ENCODE measurements around the gene COL11A2. TPM values are rescaled to one million over a fixed set of nuclear protein-coding genes. Genes with fewer than 3 reads are reported as not detected.
"Not testable (repeated sequence)": the region's sequence is repeated elsewhere in the genome, so short reads cannot be mapped to it uniquely, and the experiment has no call there.

Gene COL11A2
- total RNA-seq, 3 donors from 2014 or later, result 0.32 to 1.0 (median 0.98) TPM

- no peaks in the 10 kb centered on the region for H3K4me1 ChIP-seq
- no peak for DNase-seq (ENCODE audit: low spot score in 2 of 2)
Observed at GRCh38 chr6:33151050-33151449, 41.2 kb downstream of the COL11A2 start.

DNA sequence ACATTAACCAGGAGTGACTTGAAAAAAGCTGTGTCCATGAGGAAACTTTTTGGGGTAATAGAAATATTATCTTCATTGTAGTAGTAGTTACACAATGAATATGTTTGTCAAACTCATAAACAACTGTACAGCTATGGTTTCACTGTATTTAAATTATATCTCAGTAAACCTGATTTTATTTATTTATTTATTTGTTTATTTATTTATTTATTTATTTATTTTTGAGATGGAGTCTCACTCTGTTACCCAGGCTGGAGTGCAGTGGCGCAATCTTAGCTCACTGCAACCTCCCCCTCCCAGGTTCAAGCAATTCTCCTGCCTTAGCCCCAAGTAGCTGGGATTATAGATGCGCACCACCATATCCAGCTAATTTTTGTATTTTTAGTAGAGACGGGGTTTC lies 41.7 kb downstream of the COL11A2 start:
- intact Hi-C loops (cut with DNase I; ENCODE audit: low total_unique reads); H3K27me3 ChIP-seq; DNase-seq (ENCODE audit: low spot score in 2 of 2); H3K4me3 ChIP-seq; H3K9me3 ChIP-seq; H3K4me1 ChIP-seq; H3K27ac ChIP-seq; H3K36me3 ChIP-seq: not testable (repeated sequence)

More at GRCh38 chr6:33151050-33151449, 41.2 kb downstream of the COL11A2 start:
- H3K27ac ChIP-seq, result no peak overlapping the region
- peaks cover 0 to 5% of the 10 kb centered on the region in 2 donors for H3K27me3 ChIP-seq
- H3K4me3 ChIP-seq, result no peak overlapping the region
- H3K9me3 ChIP-seq, result peaks cover 6 to 9% of the 10 kb centered on the region in 2 donors
- TF ChIP-seq POLR2A (IDR thresholded peaks at IDR 0.05) (no peak), POLR2AphosphoS5 (IDR thresholded peaks at IDR 0.05) (no peak)
- TF ChIP-seq, protein P1, sequence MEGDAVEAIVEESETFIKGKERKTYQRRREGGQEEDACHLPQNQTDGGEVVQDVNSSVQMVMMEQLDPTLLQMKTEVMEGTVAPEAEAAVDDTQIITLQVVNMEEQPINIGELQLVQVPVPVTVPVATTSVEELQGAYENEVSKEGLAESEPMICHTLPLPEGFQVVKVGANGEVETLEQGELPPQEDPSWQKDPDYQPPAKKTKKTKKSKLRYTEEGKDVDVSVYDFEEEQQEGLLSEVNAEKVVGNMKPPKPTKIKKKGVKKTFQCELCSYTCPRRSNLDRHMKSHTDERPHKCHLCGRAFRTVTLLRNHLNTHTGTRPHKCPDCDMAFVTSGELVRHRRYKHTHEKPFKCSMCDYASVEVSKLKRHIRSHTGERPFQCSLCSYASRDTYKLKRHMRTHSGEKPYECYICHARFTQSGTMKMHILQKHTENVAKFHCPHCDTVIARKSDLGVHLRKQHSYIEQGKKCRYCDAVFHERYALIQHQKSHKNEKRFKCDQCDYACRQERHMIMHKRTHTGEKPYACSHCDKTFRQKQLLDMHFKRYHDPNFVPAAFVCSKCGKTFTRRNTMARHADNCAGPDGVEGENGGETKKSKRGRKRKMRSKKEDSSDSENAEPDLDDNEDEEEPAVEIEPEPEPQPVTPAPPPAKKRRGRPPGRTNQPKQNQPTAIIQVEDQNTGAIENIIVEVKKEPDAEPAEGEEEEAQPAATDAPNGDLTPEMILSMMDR (IDR thresholded peaks at IDR 0.05), result no peak
- intact Hi-C loops (cut with DNase I; ENCODE audit: low total_unique reads), result no loop called here
- no peaks in the 10 kb centered on the region for H3K36me3 ChIP-seq

GRCh38 chr6:33147807-33148666 lies 44.2 kb downstream of the COL11A2 start:
- H3K4me3 ChIP-seq, result no peak overlapping the region
- peaks cover 0 to 5% of the 10 kb centered on the region in 2 donors for H3K27me3 ChIP-seq
- TF ChIP-seq POLR2A (IDR thresholded peaks at IDR 0.05), result no peak
- TF ChIP-seq POLR2AphosphoS5 (IDR thresholded peaks at IDR 0.05), result no peak
- TF ChIP-seq, protein P1 (IDR thresholded peaks at IDR 0.05), result peak; percentile 59 to 81 (median 80)
- peaks cover 6 to 9% of the 10 kb centered on the region in 2 donors for H3K9me3 ChIP-seq
- DNase-seq (ENCODE audit: low spot score in 2 of 2), result no peak
- H3K36me3 ChIP-seq, result no peaks in the 10 kb centered on the region
- H3K27ac ChIP-seq, result no peak overlapping the region
- no peaks in the 10 kb centered on the region for H3K4me1 ChIP-seq
- intact Hi-C loops (cut with DNase I; ENCODE audit: low total_unique reads), result no loop called here

GRCh38 chr6:33144373-33144772 lies 47.9 kb downstream of the COL11A2 start:
- H3K27me3 ChIP-seq, result peaks cover 0 to 5% of the 10 kb centered on the region in 2 donors
- TF ChIP-seq, protein P1 (IDR thresholded peaks at IDR 0.05), result no peak
- TF ChIP-seq POLR2A (IDR thresholded peaks at IDR 0.05) (no peak), POLR2AphosphoS5 (IDR thresholded peaks at IDR 0.05) (no peak)
- no peak overlapping the region for H3K27ac ChIP-seq
- H3K4me3 ChIP-seq, result no peak overlapping the region
- intact Hi-C loops (cut with DNase I; ENCODE audit: low total_unique reads), result no loop called here
- DNase-seq (ENCODE audit: low spot score in 2 of 2), result no peak
- no peaks in the 10 kb centered on the region for H3K9me3 ChIP-seq
- no peaks in the 10 kb centered on the region for H3K36me3 ChIP-seq
- H3K4me1 ChIP-seq, result no peaks in the 10 kb centered on the region

DNA sequence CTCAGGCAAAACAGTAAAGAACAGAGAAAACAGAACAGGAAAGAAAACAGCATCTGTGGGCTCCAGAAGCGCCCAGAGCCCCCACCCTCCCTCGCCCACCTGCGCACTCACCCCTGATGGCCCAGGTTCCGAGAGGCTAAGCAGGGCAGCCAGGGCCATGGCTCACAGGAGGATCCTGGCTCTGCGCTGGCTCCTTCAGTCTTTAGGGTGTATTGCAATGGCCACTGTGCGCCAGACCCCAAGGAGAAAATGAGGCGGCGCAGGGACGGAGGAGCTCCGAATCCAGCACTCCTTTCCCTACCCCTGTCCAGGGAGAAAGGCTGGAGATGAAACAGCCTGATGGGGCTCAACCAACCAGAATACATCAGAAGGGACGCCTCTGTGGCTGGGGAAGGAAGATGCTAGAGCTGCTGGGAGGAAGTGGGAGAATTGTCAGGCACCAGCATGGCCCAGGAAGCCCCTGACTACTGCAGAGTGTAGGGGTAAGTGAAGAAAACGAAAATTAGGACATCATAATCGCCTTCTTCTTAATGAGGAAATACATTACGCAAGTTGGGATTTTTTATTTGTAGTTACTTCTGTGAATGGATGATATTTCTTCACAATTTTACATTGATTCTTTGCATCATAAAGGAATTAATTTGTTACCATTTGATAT lies 49.0 kb downstream of the COL11A2 start:
- intact Hi-C loops (cut with DNase I; ENCODE audit: low total_unique reads), result no loop called here
- Histone ChIP-seq H3K36me3 (no peaks in the 10 kb centered on the region), H3K9me3 (no peaks in the 10 kb centered on the region), H3K4me3 (no peak overlapping the region), H3K27ac (no peak overlapping the region), H3K4me1 (no peaks in the 10 kb centered on the region), H3K27me3 (no peaks in the 10 kb centered on the region)
- TF ChIP-seq POLR2AphosphoS5 (IDR thresholded peaks at IDR 0.05) (no peak), POLR2A (IDR thresholded peaks at IDR 0.05) (no peak)
- TF ChIP-seq, protein P1 (IDR thresholded peaks at IDR 0.05), result no peak
- no peak for DNase-seq (ENCODE audit: low spot score in 2 of 2)
